HCT116 (cell line): Measurements from ENCODE around the gene DPP6. TPM values are rescaled to one million over a fixed set of nuclear protein-coding genes. Genes with fewer than 3 reads are reported as not detected.

Source experiments
- ATAC-seq: fragments of 200-7000 bp; cut with Tn5 transposase; 2 replicates; pipeline ENCODE4 v1.9.1; 2020; ENCODE audit warnings: mild to moderate bottlenecking, moderate library complexity
- BruUV-seq: library from RNA; stranded (reverse); fragments of 400-500 nt; replicated peaks from 2 replicates; lab custom pipeline; 2021; lab: Mats Ljungman, UMichigan
- CTCF ChIA-PET: fragments of 300-600 bp; sonication (Branson Sonifier 250); formaldehyde crosslinking; loops from one replicate; lab custom pipeline; 2021; ENCODE audit warnings: antibody characterized with exemption; lab: Charles Lee
- POLR2A ChIA-PET: fragments of 300-600, 350-600 bp; sonication (Branson Sonifier 250); formaldehyde crosslinking; loops from one replicate; lab custom pipeline; 2021; ENCODE audit warnings: antibody characterized with exemption; lab: Charles Lee
- RAD21 ChIA-PET, 2 experiments: fragments of 300-600 bp; sonication (Branson Sonifier 250); formaldehyde crosslinking; loops; one replicate each; lab custom pipeline; 2023; ENCODE audit warnings: low total read pairs in 2 of 2; ENCODE audit not compliant: uncharacterized antibody in 2 of 2, unreplicated experiment in 2 of 2, low non-redundant PET in 1 of 2; lab: Charles Lee
- DNase-seq: peaks from one replicate; pipeline ENCODE4 v3.0.0-alpha.2; 2010; ENCODE audit warnings: low read depth, low spot score
- H2AFZ ChIP-seq: fragments of 200-600 bp; shearing (Covaris generic), sonication (generic); 2 replicates; pipeline ENCODE4 v1.6.1; 2017; ENCODE audit warnings: low read depth, mixed run types, mixed read lengths, antibody characterized with exemption, low read length; ENCODE audit not compliant: poor library complexity, severe bottlenecking
- H3K27ac ChIP-seq: 2 replicates; pipeline ENCODE4 v1.5.1; 2012; ENCODE audit warnings: low read depth, low read length
- H3K27me3 ChIP-seq: fragments of 200-600 bp; sonication (generic); 2 replicates; pipeline ENCODE4 v1.6.1; 2016; ENCODE audit warnings: mixed run types, low read length, mixed read lengths; ENCODE audit not compliant: insufficient read depth
- H3K36me3 ChIP-seq, 2 experiments: fragments of 200-500 bp in 1 of 2; fragments of 200-600 bp in 1 of 2; sonication (Bioruptor generic) in 1 of 2; sonication (generic) in 1 of 2; 2 replicates each; pipeline versions ENCODE4 v1.5.1 to v1.6.1; 2014 to 2016; ENCODE audit warnings: low read length in 2 of 2, inconsistent platforms in 1 of 2, mixed read lengths in 1 of 2, mixed run types in 1 of 2; ENCODE audit not compliant: insufficient read depth in 2 of 2, control insufficient read depth in 1 of 2
- H3K4me1 ChIP-seq, 2 experiments: fragments of 200-600 bp in 1 of 2; sonication (generic) in 1 of 2; 2 replicates each; pipeline versions ENCODE4 v1.5.1 to v1.6.1; 2012 to 2017; ENCODE audit warnings: low read length in 2 of 2, inconsistent platforms in 1 of 2, mild to moderate bottlenecking in 1 of 2, mixed read lengths in 1 of 2, mixed run types in 1 of 2, moderate library complexity in 1 of 2; ENCODE audit not compliant: insufficient read depth in 2 of 2, control insufficient read depth in 1 of 2
- H3K4me2 ChIP-seq: fragments of 200-600 bp; sonication (generic); 2 replicates; pipeline ENCODE4 v1.6.1; 2017; ENCODE audit warnings: mixed run types, low read length, mixed read lengths
- H3K4me3 ChIP-seq, 2 experiments: fragments of 200-600 bp in 1 of 2; sonication (generic) in 1 of 2; replicated peaks in 1 of 2; 2 replicates each; pipeline ENCODE4 v1.5.1; 2011 to 2016; ENCODE audit warnings: low read length in 2 of 2, control low read depth in 1 of 2, low read depth in 1 of 2, mild to moderate bottlenecking in 1 of 2, mixed read lengths in 1 of 2, mixed run types in 1 of 2
- H3K79me2 ChIP-seq: fragments of 200-600 bp; sonication (generic); 2 replicates; pipeline ENCODE4 v1.6.1; 2017; ENCODE audit warnings: mild to moderate bottlenecking, mixed run types, low read length, moderate library complexity, mixed read lengths; ENCODE audit not compliant: insufficient read depth
- H3K9ac ChIP-seq: fragments of 200-600 bp; sonication (generic); 2 replicates; pipeline ENCODE4 v1.6.1; 2016; ENCODE audit warnings: low read length, mixed read lengths
- H3K9me2 ChIP-seq: fragments of 200-600 bp; sonication (generic), shearing (Covaris generic); 2 replicates; pipeline ENCODE4 v1.6.1; 2017; ENCODE audit warnings: mixed run types, mild to moderate bottlenecking, moderate library complexity; ENCODE audit not compliant: insufficient read depth
- H3K9me3 ChIP-seq, 2 experiments: fragments of 200-500 bp in 1 of 2; fragments of 200-600 bp in 1 of 2; sonication (Bioruptor generic) in 1 of 2; sonication (generic) in 1 of 2; 2 replicates each; pipeline ENCODE4 v1.6.1; 2014 to 2017; ENCODE audit warnings: low read length in 2 of 2, mixed read lengths in 2 of 2, inconsistent platforms in 1 of 2, low read depth in 1 of 2, mild to moderate bottlenecking in 1 of 2, mixed run types in 1 of 2, moderate library complexity in 1 of 2; ENCODE audit not compliant: control insufficient read depth in 1 of 2, insufficient read depth in 1 of 2
- H4K20me1 ChIP-seq: fragments of 200-600 bp; sonication (generic), shearing (Covaris generic); 2 replicates; pipeline ENCODE4 v1.6.1; 2017; ENCODE audit warnings: mixed run types, mild to moderate bottlenecking, moderate library complexity; ENCODE audit not compliant: insufficient read depth
- ATF3 ChIP-seq: IDR thresholded peaks from 2 replicates; pipeline ENCODE4 v1.6.1; 2012
- CTCF ChIP-seq, 3 experiments: fragments of 200-600 bp in 1 of 3; sonication (generic) in 1 of 3; IDR thresholded peaks in 2 of 3; conservative IDR thresholded peaks in 1 of 3; 2 replicates each; pipeline ENCODE4 v1.5.1; 2012 to 2017; ENCODE audit warnings: low read depth in 2 of 3, low read length in 2 of 3, antibody characterized with exemption in 1 of 3, borderline replicate concordance in 1 of 3, control low read depth in 1 of 3, mild to moderate bottlenecking in 1 of 3, mixed read lengths in 1 of 3, mixed run types in 1 of 3, moderate library complexity in 1 of 3; ENCODE audit not compliant: insufficient read depth in 1 of 3
- ELF1 ChIP-seq: IDR thresholded peaks from 2 replicates; pipeline ENCODE4 v1.6.1; 2012; ENCODE audit warnings: low read depth, borderline replicate concordance
- JUND ChIP-seq: IDR thresholded peaks from 2 replicates; pipeline ENCODE4 v1.6.1; 2012
- MAX ChIP-seq: IDR thresholded peaks from 2 replicates; pipeline ENCODE4 v1.6.1; 2012
- POLR2AphosphoS5 ChIP-seq: IDR thresholded peaks from 2 replicates; pipeline ENCODE4 v1.6.1; 2011; ENCODE audit warnings: mild to moderate bottlenecking, low read depth, low read length, moderate library complexity
- RAD21 ChIP-seq: IDR thresholded peaks from 2 replicates; pipeline ENCODE4 v1.6.1; 2012; ENCODE audit warnings: low read depth, mild to moderate bottlenecking
- SIN3A ChIP-seq: IDR thresholded peaks from 2 replicates; pipeline ENCODE4 v1.6.1; 2012; ENCODE audit warnings: low read depth
- SP1 ChIP-seq: IDR thresholded peaks from 2 replicates; pipeline ENCODE4 v1.6.1; 2012; ENCODE audit warnings: low read depth
- SRF ChIP-seq: IDR thresholded peaks from 2 replicates; pipeline ENCODE4 v1.6.1; 2012; ENCODE audit warnings: low read depth
- TCF7L2 ChIP-seq: IDR thresholded peaks from 2 replicates; pipeline ENCODE4 v1.7.0; 2011; ENCODE audit warnings: borderline replicate concordance, inconsistent platforms; ENCODE audit not compliant: insufficient read depth, insufficient read length; ENCODE audit errors: extremely low read depth
- YY1 ChIP-seq: IDR thresholded peaks from 2 replicates; pipeline ENCODE4 v1.6.1; 2011; ENCODE audit warnings: low read length, low read depth, moderate library complexity, mild to moderate bottlenecking; ENCODE audit not compliant: insufficient replicate concordance; ENCODE audit errors: extremely low read depth
- ZBTB33 ChIP-seq: IDR thresholded peaks from 2 replicates; pipeline ENCODE4 v1.6.1; 2011; ENCODE audit warnings: mild to moderate bottlenecking, low read length, moderate library complexity; ENCODE audit not compliant: insufficient replicate concordance; ENCODE audit errors: extremely low read depth
- ZFX ChIP-seq: fragments of 450-650 bp; IDR thresholded peaks from 2 replicates; pipeline ENCODE4 v1.6.1; 2017
- ZNF274 ChIP-seq: fragments of 200-500 bp; sonication (Bioruptor generic); IDR thresholded peaks from 2 replicates; pipeline ENCODE4 v1.6.1; 2014; ENCODE audit warnings: mild to moderate bottlenecking, low read depth, low read length, inconsistent platforms
- intact Hi-C: fragments of 100-400 bp; cut with micrococcal nuclease; formaldehyde crosslinking; loops from 2 replicates; pipeline ENCODE4 v1.10.0; 2022
- total RNA-seq: library from RNA; stranded (reverse); gene quantifications from one replicate; pipeline ENCODE4 v1.2.1, GENCODE V29; 2021; ENCODE audit not compliant: unreplicated experiment

DPP6 gene
- total RNA-seq, 1 experiment from 2014 or later: not detected

GRCh38 chr7:154759989-154760388, 707.8 kb downstream of the DPP6 start:
- no peak overlapping the region for H3K9ac ChIP-seq
- no TSS peak for BruUV-seq
- CTCF ChIA-PET: interaction anchor here (1.1 kb wide), 1 partner anchor 61 kb away, joined by 3 read pairs; no protein-coding TSS in a partner anchor

More at GRCh38 chr7:154759989-154760388, 707.8 kb downstream of the DPP6 start:
- Histone ChIP-seq H3K36me3 (no peaks in the 10 kb centered on the region), H3K9me2 (no peaks in the 10 kb centered on the region), H3K4me1 (no peaks in the 10 kb centered on the region), H3K79me2 (no peaks in the 10 kb centered on the region), H3K4me2 (no peak overlapping the region), H3K9me3 (no peaks in the 10 kb centered on the region), H2AFZ (no peak overlapping the region)
- intact Hi-C loops: no loop called here
- DNase-seq: no peak
- no peak for ATAC-seq
- TF ChIP-seq MAX (no peak), POLR2AphosphoS5 (no peak), ZBTB33 (no peak), ZFX (no peak), ZNF274 (no peak), TCF7L2 (no peak), SP1 (no peak), SRF (no peak), JUND (no peak), ATF3 (no peak), YY1 (no peak), ELF1 (no peak), CTCF (IDR thresholded peaks at IDR 0.05 in 2 of 3, conservative IDR thresholded peaks at IDR 0.05 in 1 of 3; ENCODE audit: borderline replicate concordance in 1 of 3, insufficient read depth in 1 of 3, low read depth in 2 of 3, low read length in 2 of 3) (no peak), RAD21 (no peak), SIN3A (no peak)
- TF ChIP-seq, all 23 proteins: peak for 0
- POLR2A ChIA-PET: no interaction called here
- no peak overlapping the region for H3K4me3 ChIP-seq
- H3K27me3 ChIP-seq: no peaks in the 10 kb centered on the region
- H3K27ac ChIP-seq: no peak overlapping the region
- RAD21 ChIA-PET: no interaction called here
- no peaks in the 10 kb centered on the region for H4K20me1 ChIP-seq
